CD4-positive, alpha-beta T cell (primary cell): ENCODE results near the gene UTF1. TPM values are rescaled to one million over a fixed set of nuclear protein-coding genes. Genes with fewer than 3 reads are reported as not detected.

Source experiments
- ATAC-seq: fragments of 200-7000 bp; cut with Tn5 transposase; one replicate; pipeline ENCODE4 v1.10.0; 2022; ENCODE audit warnings: mild to moderate bottlenecking; ENCODE audit not compliant: poor library complexity
- CTCF ChIA-PET: fragments of 350-600 bp; sonication (Branson Sonifier 250); formaldehyde crosslinking; loops from one replicate; lab custom pipeline; 2021; ENCODE audit warnings: antibody characterized with exemption, inconsistent platforms; lab: Charles Lee
- POLR2A ChIA-PET: fragments of 350-600 bp; sonication (Branson Sonifier 250); formaldehyde crosslinking; loops from one replicate; lab custom pipeline; 2021; ENCODE audit warnings: antibody characterized with exemption, inconsistent platforms; lab: Charles Lee
- DNase-seq, 14 experiments: peaks; one replicate each; pipeline ENCODE4 v3.0.0-alpha.2; 2013 to 2020; ENCODE audit warnings: mixed read lengths in 2 of 14
- H3K27ac ChIP-seq, 2 donors: one replicate each; pipeline versions ENCODE4 v1.5.1 to v1.7.0; 2013; ENCODE audit warnings: low read length in 2 of 2, low read depth in 1 of 2, mild to moderate bottlenecking in 1 of 2
- H3K27me3 ChIP-seq, 2 experiments: 1 replicate in 1 of 2; 2 replicates in 1 of 2; pipeline versions ENCODE4 v1.6.1 to v1.7.0; 2013; ENCODE audit warnings: low read length in 2 of 2, control low read depth in 1 of 2, mild to moderate bottlenecking in 1 of 2, moderate library complexity in 1 of 2; ENCODE audit not compliant: insufficient read depth in 2 of 2, control insufficient read depth in 1 of 2
- H3K36me3 ChIP-seq: one replicate; pipeline ENCODE4 v1.6.1; 2013; ENCODE audit warnings: low read length, control low read depth; ENCODE audit not compliant: insufficient read depth
- H3K4me1 ChIP-seq: one replicate; pipeline ENCODE4 v1.6.1; 2013; ENCODE audit warnings: low read length, control low read depth; ENCODE audit not compliant: insufficient read depth
- H3K4me3 ChIP-seq: one replicate; pipeline ENCODE4 v1.5.1; 2013; ENCODE audit warnings: mild to moderate bottlenecking, low read length, moderate library complexity
- H3K9me3 ChIP-seq, 2 experiments: 1 replicate in 1 of 2; 2 replicates in 1 of 2; pipeline versions ENCODE4 v1.6.1 to v1.7.0; 2013; ENCODE audit warnings: low read length in 2 of 2, mild to moderate bottlenecking in 2 of 2, control low read depth in 1 of 2, moderate library complexity in 1 of 2; ENCODE audit not compliant: control insufficient read depth in 1 of 2, insufficient read depth in 1 of 2
- H3K27ac Mint-ChIP-seq: one replicate; pipeline ENCODE4 v1.8.0; 2020; ENCODE audit warnings: mixed read lengths
- H3K27me3 Mint-ChIP-seq: one replicate; pipeline ENCODE4 v1.8.0; 2021; ENCODE audit warnings: mixed read lengths
- H3K36me3 Mint-ChIP-seq: one replicate; pipeline ENCODE4 v1.8.0; 2021; ENCODE audit warnings: low read depth, mixed read lengths
- H3K4me1 Mint-ChIP-seq: one replicate; pipeline ENCODE4 v1.8.0; 2021; ENCODE audit warnings: low read depth, mixed read lengths
- H3K4me3 Mint-ChIP-seq: one replicate; pipeline ENCODE4 v1.8.0; 2020; ENCODE audit warnings: mild to moderate bottlenecking, mixed read lengths
- H3K9me3 Mint-ChIP-seq: one replicate; pipeline ENCODE4 v1.8.0; 2020; ENCODE audit warnings: mixed read lengths
- intact Hi-C, 2 experiments: fragments of 100-400 bp; cut with DNase I in 1 of 2; cut with micrococcal nuclease in 1 of 2; formaldehyde crosslinking; loops; one replicate each; pipeline versions ENCODE4 v1.15.1 to v1.9.0; 2023 to 2025; cut with DNase I, micrococcal nuclease
- total RNA-seq, 174 experiments: library from RNA in 2 of 174; stranded (reverse) in 2 of 174; gene quantifications; one replicate each; pipeline ENCODE4 v1.2.3 and lab custom pipeline; 2021 to 2026
- TF ChIP-seq, protein P1 (sequence below): fragments of 200-600 bp; IDR thresholded peaks from one replicate; pipeline ENCODE4 v1.8.0; 2022; ENCODE audit warnings: antibody characterized with exemption, mild to moderate bottlenecking

The UTF1 gene
- total RNA-seq, 2 experiments from 2014 or later = not detected

DNA sequence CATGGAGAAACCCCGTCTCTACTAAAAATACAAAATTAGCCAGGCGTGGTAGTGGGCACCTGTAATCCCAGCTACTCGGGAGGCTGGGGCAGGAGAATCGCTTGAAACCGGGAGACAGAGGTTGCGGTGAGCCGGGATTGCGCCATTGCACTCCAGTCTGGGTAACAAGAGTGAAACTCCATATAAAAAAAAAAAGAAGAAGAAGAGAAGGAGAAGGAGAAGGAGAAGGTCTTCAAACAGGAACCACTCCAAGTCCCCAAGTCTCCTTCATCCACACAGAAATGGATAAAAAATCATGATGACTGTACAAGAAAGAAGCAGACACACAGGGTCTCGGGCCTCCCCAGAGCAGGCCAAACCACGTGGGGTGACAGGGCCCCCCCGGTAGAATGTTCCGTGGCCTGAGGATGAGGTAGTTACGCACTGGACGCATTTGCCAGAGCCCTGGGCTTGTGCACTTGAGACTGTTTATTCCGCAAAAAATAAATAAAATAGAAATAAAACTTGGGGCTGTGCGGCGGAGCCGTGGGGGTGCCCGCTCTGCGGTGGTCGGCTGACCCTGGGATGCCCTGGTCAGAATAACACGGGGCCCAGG is 23.4 kb downstream of the UTF1 start:
- Histone ChIP-seq H3K9me3 (no peaks in the 10 kb centered on the region), H3K4me1 (peaks cover 17% of the 10 kb centered on the region), H3K36me3 (no peaks in the 10 kb centered on the region), H3K27me3 (no peaks in the 10 kb centered on the region), H3K4me3 (no peak overlapping the region), H3K27ac (no peak overlapping the region)
- H3K4me1 Mint-ChIP-seq = peaks cover 16% of the 10 kb centered on the region
- POLR2A ChIA-PET = no interaction called here
- no peak overlapping the region for H3K4me3 Mint-ChIP-seq
- H3K9me3 Mint-ChIP-seq = no peaks in the 10 kb centered on the region
- TF ChIP-seq, protein P1, sequence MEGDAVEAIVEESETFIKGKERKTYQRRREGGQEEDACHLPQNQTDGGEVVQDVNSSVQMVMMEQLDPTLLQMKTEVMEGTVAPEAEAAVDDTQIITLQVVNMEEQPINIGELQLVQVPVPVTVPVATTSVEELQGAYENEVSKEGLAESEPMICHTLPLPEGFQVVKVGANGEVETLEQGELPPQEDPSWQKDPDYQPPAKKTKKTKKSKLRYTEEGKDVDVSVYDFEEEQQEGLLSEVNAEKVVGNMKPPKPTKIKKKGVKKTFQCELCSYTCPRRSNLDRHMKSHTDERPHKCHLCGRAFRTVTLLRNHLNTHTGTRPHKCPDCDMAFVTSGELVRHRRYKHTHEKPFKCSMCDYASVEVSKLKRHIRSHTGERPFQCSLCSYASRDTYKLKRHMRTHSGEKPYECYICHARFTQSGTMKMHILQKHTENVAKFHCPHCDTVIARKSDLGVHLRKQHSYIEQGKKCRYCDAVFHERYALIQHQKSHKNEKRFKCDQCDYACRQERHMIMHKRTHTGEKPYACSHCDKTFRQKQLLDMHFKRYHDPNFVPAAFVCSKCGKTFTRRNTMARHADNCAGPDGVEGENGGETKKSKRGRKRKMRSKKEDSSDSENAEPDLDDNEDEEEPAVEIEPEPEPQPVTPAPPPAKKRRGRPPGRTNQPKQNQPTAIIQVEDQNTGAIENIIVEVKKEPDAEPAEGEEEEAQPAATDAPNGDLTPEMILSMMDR = no peak
- ATAC-seq (no peak), DNase-seq (no peak)
- CTCF ChIA-PET = no interaction called here
- intact Hi-C loops = no loop called here
- H3K27ac Mint-ChIP-seq = no peak overlapping the region
- no peaks in the 10 kb centered on the region for H3K36me3 Mint-ChIP-seq
- no peaks in the 10 kb centered on the region for H3K27me3 Mint-ChIP-seq

DNA sequence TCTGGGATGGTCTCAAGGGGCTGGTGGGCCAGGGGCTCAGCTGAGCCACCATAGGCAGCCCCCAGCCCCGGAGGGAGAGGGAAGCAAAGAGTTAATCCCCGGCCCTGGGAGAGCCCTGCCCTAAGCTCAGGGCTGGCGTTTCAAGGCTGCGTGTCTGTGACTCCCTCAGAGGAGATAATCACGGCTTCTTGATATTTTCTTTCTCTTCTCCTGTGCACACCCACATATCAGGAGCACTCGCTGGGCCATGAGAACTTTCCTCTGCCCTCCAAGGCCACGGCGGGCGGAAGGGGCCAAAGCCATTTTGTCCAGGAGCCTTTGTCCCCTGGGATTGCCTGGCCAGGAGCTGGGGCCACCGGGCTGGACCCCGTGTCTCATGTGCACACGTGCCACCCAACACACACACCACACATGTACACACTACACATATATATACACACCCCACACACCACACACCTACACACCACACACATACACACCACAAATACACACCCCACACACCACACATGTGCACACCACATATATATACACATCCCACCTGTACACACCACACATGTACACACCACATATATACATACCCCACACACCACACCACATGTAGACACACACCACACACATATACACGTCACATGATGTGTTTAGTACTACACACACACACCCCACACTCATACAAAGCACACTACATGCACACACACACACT is 24.6 kb downstream of the UTF1 start:
- intact Hi-C loops = loop anchor here in 1 of 2 experiments (5.0 kb wide), 1 partner anchor 53 kb away; the partner anchor contains the start of genes TUBGCP2 and ZNF511
- no peak overlapping the region for H3K4me3 ChIP-seq
- ChIA-PET CTCF (no interaction called here), POLR2A (no interaction called here)
- Mint-ChIP-seq H3K4me1 (peaks cover 24% of the 10 kb centered on the region), H3K36me3 (peaks cover 6% of the 10 kb centered on the region), H3K27ac (peak overlapping the region; percentile 11), H3K27me3 (peaks cover 5% of the 10 kb centered on the region), H3K4me3 (no peak overlapping the region), H3K9me3 (no peaks in the 10 kb centered on the region)
- peaks cover 29% of the 10 kb centered on the region for H3K4me1 ChIP-seq
- H3K9me3 ChIP-seq = no peaks in the 10 kb centered on the region
- TF ChIP-seq, protein P1 = no peak
- no peak for ATAC-seq
- H3K36me3 ChIP-seq = no peaks in the 10 kb centered on the region
- H3K27me3 ChIP-seq = no peaks in the 10 kb centered on the region
- H3K27ac ChIP-seq = no peak overlapping the region
- DNase-seq = no peak

GRCh38 chr10:133255323-133255722 is 25.3 kb downstream of the UTF1 start:
- ATAC-seq (no peak), DNase-seq (no peak)
- TF ChIP-seq, protein P1 = no peak
- intact Hi-C loops = loop anchor here in 1 of 2 experiments (5.0 kb wide), 1 partner anchor 52 kb away; the partner anchor contains the start of genes TUBGCP2 and ZNF511
- no peak overlapping the region for H3K4me3 ChIP-seq
- no peaks in the 10 kb centered on the region for H3K9me3 ChIP-seq
- H3K27me3 ChIP-seq = no peaks in the 10 kb centered on the region
- peaks cover 36% of the 10 kb centered on the region for H3K4me1 ChIP-seq
- Mint-ChIP-seq H3K36me3 (peaks cover 7% of the 10 kb centered on the region), H3K9me3 (no peaks in the 10 kb centered on the region), H3K4me1 (peaks cover 31% of the 10 kb centered on the region), H3K27ac (peak overlapping the region; percentile 11), H3K4me3 (no peak overlapping the region), H3K27me3 (peaks cover 5% of the 10 kb centered on the region)
- no peaks in the 10 kb centered on the region for H3K36me3 ChIP-seq
- CTCF ChIA-PET = no interaction called here
- POLR2A ChIA-PET = no interaction called here
- H3K27ac ChIP-seq = no peak overlapping the region
